WTC11 (cell line): ENCODE measurements around the gene PADI2. TPM values are rescaled to one million over a fixed set of nuclear protein-coding genes. Genes with fewer than 3 reads are reported as not detected.

Experiments used
- ATAC-seq: fragments of 200-7000 bp; cut with Tn5 transposase; 2 replicates; pipeline ENCODE4 v1.10.0; 2021; ENCODE audit warnings: mild to moderate bottlenecking, moderate library complexity
- CTCF ChIA-PET: fragments of 300-600 bp; sonication (Branson Sonifier 250); formaldehyde crosslinking; loops from one replicate; lab custom pipeline; 2021; ENCODE audit warnings: antibody characterized with exemption; lab: Charles Lee
- POLR2A ChIA-PET: fragments of 350-600 bp; sonication (Branson Sonifier 250); formaldehyde crosslinking; loops from one replicate; lab custom pipeline; 2021; ENCODE audit warnings: antibody characterized with exemption; lab: Charles Lee
- DNase-seq: peaks from one replicate; pipeline ENCODE4 v3.0.0; 2021; ENCODE audit warnings: low spot score
- H3K27ac Mint-ChIP-seq: 2 replicates; pipeline ENCODE4 v1.8.0; 2021; ENCODE audit warnings: mixed read lengths
- H3K27me3 Mint-ChIP-seq: 2 replicates; pipeline ENCODE4 v1.8.0; 2021; ENCODE audit warnings: low read depth, mild to moderate bottlenecking, moderate library complexity, mixed read lengths
- H3K36me3 Mint-ChIP-seq: 2 replicates; pipeline ENCODE4 v1.8.0; 2021; ENCODE audit warnings: mixed read lengths
- H3K4me1 Mint-ChIP-seq: 2 replicates; pipeline ENCODE4 v1.8.0; 2022; ENCODE audit warnings: mixed read lengths
- H3K4me3 Mint-ChIP-seq: 2 replicates; pipeline ENCODE4 v1.8.0; 2021; ENCODE audit warnings: mild to moderate bottlenecking, moderate library complexity, mixed read lengths
- H3K9me3 Mint-ChIP-seq: 2 replicates; pipeline ENCODE4 v1.8.0; 2021; ENCODE audit warnings: mixed read lengths
- ESRRA ChIP-seq: sonication (generic); formaldehyde crosslinking; IDR thresholded peaks from 2 replicates; pipeline ENCODE4 v1.8.1; 2022; ENCODE audit warnings: mild to moderate bottlenecking, missing genetic modification reagents, borderline replicate concordance
- ETV6 ChIP-seq: sonication (generic); formaldehyde crosslinking; IDR thresholded peaks from 2 replicates; pipeline ENCODE4 v1.8.1; 2022; ENCODE audit warnings: mild to moderate bottlenecking, missing genetic modification reagents
- FOXJ3 ChIP-seq: sonication (generic); formaldehyde crosslinking; IDR thresholded peaks from 2 replicates; pipeline ENCODE4 v1.9.0; 2021; ENCODE audit warnings: missing genetic modification reagents, mild to moderate bottlenecking, borderline replicate concordance
- JAZF1 ChIP-seq: fragments of 250-450 bp; sonication (Bioruptor Pico); IDR thresholded peaks from 2 replicates; pipeline ENCODE4 v1.9.0; 2021; ENCODE audit warnings: moderate library complexity, mild to moderate bottlenecking, inconsistent platforms
- MXD4 ChIP-seq: fragments of 250-450 bp; sonication (Bioruptor Pico); IDR thresholded peaks from 2 replicates; pipeline ENCODE4 v1.8.0; 2021; ENCODE audit warnings: mild to moderate bottlenecking, moderate library complexity, borderline replicate concordance
- NR2C2 ChIP-seq: sonication (generic); formaldehyde crosslinking; IDR thresholded peaks from 2 replicates; pipeline ENCODE4 v1.8.0; 2022; ENCODE audit warnings: mild to moderate bottlenecking, missing genetic modification reagents
- OVOL2 ChIP-seq: fragments of 250-450 bp; sonication (Bioruptor Pico); IDR thresholded peaks from 2 replicates; pipeline ENCODE4 v1.9.0; 2021; ENCODE audit warnings: mild to moderate bottlenecking, borderline replicate concordance
- TCF7 ChIP-seq: sonication (generic); formaldehyde crosslinking; IDR thresholded peaks from 2 replicates; pipeline ENCODE4 v1.8.0; 2022; ENCODE audit warnings: mild to moderate bottlenecking, low read depth, missing genetic modification reagents, moderate library complexity
- TEAD4 ChIP-seq: sonication (generic); formaldehyde crosslinking; IDR thresholded peaks from 2 replicates; pipeline ENCODE4 v1.8.0; 2022; ENCODE audit warnings: mild to moderate bottlenecking, missing genetic modification reagents
- ZNF138 ChIP-seq: sonication (generic); formaldehyde crosslinking; conservative IDR thresholded peaks from 2 replicates; pipeline ENCODE4 v1.8.1; 2022; ENCODE audit warnings: mild to moderate bottlenecking, moderate library complexity, missing genetic modification reagents
- total RNA-seq: library from RNA; stranded (reverse); gene quantifications from 3 replicates; pipeline ENCODE4 v1.2.3, GENCODE V29; 2021
- TF ChIP-seq, protein P1 (sequence below): sonication (generic); formaldehyde crosslinking; IDR thresholded peaks from 2 replicates; pipeline ENCODE4 v1.8.1; 2022; ENCODE audit warnings: low read depth, missing genetic modification reagents, borderline replicate concordance
- TF ChIP-seq, protein P2 (sequence below): fragments of 250-450 bp; sonication (Bioruptor Pico); IDR thresholded peaks from 2 replicates; pipeline ENCODE4 v1.8.0; 2021; ENCODE audit warnings: mild to moderate bottlenecking
- TF ChIP-seq, protein P3 (sequence below): sonication (generic); formaldehyde crosslinking; conservative IDR thresholded peaks from 2 replicates; pipeline ENCODE4 v1.8.1; 2023; ENCODE audit warnings: mild to moderate bottlenecking, low read depth, missing genetic modification reagents, moderate library complexity
- TF ChIP-seq, protein P4 (sequence below): sonication (generic); formaldehyde crosslinking; IDR thresholded peaks from 2 replicates; pipeline ENCODE4 v1.8.0; 2022; ENCODE audit warnings: mild to moderate bottlenecking, missing genetic modification reagents
- TF ChIP-seq, protein P5 (sequence below): fragments of 250-450 bp; sonication (Bioruptor Pico); IDR thresholded peaks from 2 replicates; pipeline ENCODE4 v1.9.0; 2021; ENCODE audit warnings: mild to moderate bottlenecking
- TF ChIP-seq, protein P6 (sequence below): sonication (generic); formaldehyde crosslinking; IDR thresholded peaks from 2 replicates; pipeline ENCODE4 v1.8.0; 2022; ENCODE audit warnings: missing genetic modification reagents
- TF ChIP-seq, protein P7 (sequence below): sonication (generic); formaldehyde crosslinking; IDR thresholded peaks from 2 replicates; pipeline ENCODE4 v1.8.1; 2023; ENCODE audit warnings: mild to moderate bottlenecking, missing genetic modification reagents

Gene PADI2
- total RNA-seq, 1 experiment from 2014 or later: 3.8 TPM

DNA sequence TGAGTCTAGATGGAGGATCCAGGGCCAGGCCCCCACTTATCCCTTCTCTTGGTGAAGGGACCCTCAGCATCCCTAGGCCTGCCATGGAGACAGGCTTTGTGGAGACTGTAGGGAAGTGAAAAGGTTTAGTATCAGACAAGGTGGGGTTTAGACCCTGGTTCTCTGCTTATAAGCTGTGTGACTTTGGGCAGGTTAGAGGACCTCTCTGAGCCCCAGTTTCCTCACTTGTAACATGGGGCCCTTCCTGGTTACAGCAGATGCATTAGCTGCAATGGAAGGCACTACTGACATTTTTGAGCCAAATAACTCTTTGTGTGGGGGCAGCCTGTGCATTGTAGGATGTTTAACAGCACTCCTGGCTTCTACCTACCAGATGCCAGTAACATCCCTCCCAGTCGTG, 22.7 kb downstream of the PADI2 start:
- no peak for ATAC-seq
- no peak for DNase-seq

More for the DNA sequence above, 22.7 kb downstream of the PADI2 start:
- no peaks in the 10 kb centered on the region for H3K36me3 Mint-ChIP-seq
- ChIA-PET CTCF (no interaction called here), POLR2A (no interaction called here)
- TF ChIP-seq, protein P1, sequence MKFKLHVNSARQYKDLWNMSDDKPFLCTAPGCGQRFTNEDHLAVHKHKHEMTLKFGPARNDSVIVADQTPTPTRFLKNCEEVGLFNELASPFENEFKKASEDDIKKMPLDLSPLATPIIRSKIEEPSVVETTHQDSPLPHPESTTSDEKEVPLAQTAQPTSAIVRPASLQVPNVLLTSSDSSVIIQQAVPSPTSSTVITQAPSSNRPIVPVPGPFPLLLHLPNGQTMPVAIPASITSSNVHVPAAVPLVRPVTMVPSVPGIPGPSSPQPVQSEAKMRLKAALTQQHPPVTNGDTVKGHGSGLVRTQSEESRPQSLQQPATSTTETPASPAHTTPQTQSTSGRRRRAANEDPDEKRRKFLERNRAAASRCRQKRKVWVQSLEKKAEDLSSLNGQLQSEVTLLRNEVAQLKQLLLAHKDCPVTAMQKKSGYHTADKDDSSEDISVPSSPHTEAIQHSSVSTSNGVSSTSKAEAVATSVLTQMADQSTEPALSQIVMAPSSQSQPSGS (CRISPR knock-in tag): no peak
- TF ChIP-seq MXD4 (CRISPR knock-in tag): no peak
- TF ChIP-seq, protein P2, sequence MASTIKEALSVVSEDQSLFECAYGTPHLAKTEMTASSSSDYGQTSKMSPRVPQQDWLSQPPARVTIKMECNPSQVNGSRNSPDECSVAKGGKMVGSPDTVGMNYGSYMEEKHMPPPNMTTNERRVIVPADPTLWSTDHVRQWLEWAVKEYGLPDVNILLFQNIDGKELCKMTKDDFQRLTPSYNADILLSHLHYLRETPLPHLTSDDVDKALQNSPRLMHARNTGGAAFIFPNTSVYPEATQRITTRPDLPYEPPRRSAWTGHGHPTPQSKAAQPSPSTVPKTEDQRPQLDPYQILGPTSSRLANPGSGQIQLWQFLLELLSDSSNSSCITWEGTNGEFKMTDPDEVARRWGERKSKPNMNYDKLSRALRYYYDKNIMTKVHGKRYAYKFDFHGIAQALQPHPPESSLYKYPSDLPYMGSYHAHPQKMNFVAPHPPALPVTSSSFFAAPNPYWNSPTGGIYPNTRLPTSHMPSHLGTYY: no peak
- no peak for TF ChIP-seq OVOL2 (CRISPR knock-in tag)
- no peak for TF ChIP-seq TCF7
- TF ChIP-seq, protein P3, sequence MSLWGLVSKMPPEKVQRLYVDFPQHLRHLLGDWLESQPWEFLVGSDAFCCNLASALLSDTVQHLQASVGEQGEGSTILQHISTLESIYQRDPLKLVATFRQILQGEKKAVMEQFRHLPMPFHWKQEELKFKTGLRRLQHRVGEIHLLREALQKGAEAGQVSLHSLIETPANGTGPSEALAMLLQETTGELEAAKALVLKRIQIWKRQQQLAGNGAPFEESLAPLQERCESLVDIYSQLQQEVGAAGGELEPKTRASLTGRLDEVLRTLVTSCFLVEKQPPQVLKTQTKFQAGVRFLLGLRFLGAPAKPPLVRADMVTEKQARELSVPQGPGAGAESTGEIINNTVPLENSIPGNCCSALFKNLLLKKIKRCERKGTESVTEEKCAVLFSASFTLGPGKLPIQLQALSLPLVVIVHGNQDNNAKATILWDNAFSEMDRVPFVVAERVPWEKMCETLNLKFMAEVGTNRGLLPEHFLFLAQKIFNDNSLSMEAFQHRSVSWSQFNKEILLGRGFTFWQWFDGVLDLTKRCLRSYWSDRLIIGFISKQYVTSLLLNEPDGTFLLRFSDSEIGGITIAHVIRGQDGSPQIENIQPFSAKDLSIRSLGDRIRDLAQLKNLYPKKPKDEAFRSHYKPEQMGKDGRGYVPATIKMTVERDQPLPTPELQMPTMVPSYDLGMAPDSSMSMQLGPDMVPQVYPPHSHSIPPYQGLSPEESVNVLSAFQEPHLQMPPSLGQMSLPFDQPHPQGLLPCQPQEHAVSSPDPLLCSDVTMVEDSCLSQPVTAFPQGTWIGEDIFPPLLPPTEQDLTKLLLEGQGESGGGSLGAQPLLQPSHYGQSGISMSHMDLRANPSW: no peak
- TF ChIP-seq FOXJ3: no peak
- TF ChIP-seq, protein P4, sequence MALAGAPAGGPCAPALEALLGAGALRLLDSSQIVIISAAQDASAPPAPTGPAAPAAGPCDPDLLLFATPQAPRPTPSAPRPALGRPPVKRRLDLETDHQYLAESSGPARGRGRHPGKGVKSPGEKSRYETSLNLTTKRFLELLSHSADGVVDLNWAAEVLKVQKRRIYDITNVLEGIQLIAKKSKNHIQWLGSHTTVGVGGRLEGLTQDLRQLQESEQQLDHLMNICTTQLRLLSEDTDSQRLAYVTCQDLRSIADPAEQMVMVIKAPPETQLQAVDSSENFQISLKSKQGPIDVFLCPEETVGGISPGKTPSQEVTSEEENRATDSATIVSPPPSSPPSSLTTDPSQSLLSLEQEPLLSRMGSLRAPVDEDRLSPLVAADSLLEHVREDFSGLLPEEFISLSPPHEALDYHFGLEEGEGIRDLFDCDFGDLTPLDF: no peak
- TF ChIP-seq, protein P5, sequence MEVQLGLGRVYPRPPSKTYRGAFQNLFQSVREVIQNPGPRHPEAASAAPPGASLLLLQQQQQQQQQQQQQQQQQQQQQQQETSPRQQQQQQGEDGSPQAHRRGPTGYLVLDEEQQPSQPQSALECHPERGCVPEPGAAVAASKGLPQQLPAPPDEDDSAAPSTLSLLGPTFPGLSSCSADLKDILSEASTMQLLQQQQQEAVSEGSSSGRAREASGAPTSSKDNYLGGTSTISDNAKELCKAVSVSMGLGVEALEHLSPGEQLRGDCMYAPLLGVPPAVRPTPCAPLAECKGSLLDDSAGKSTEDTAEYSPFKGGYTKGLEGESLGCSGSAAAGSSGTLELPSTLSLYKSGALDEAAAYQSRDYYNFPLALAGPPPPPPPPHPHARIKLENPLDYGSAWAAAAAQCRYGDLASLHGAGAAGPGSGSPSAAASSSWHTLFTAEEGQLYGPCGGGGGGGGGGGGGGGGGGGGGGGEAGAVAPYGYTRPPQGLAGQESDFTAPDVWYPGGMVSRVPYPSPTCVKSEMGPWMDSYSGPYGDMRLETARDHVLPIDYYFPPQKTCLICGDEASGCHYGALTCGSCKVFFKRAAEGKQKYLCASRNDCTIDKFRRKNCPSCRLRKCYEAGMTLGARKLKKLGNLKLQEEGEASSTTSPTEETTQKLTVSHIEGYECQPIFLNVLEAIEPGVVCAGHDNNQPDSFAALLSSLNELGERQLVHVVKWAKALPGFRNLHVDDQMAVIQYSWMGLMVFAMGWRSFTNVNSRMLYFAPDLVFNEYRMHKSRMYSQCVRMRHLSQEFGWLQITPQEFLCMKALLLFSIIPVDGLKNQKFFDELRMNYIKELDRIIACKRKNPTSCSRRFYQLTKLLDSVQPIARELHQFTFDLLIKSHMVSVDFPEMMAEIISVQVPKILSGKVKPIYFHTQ (CRISPR knock-in tag): no peak
- TF ChIP-seq NR2C2 (CRISPR knock-in tag): no peak
- TF ChIP-seq, protein P6, sequence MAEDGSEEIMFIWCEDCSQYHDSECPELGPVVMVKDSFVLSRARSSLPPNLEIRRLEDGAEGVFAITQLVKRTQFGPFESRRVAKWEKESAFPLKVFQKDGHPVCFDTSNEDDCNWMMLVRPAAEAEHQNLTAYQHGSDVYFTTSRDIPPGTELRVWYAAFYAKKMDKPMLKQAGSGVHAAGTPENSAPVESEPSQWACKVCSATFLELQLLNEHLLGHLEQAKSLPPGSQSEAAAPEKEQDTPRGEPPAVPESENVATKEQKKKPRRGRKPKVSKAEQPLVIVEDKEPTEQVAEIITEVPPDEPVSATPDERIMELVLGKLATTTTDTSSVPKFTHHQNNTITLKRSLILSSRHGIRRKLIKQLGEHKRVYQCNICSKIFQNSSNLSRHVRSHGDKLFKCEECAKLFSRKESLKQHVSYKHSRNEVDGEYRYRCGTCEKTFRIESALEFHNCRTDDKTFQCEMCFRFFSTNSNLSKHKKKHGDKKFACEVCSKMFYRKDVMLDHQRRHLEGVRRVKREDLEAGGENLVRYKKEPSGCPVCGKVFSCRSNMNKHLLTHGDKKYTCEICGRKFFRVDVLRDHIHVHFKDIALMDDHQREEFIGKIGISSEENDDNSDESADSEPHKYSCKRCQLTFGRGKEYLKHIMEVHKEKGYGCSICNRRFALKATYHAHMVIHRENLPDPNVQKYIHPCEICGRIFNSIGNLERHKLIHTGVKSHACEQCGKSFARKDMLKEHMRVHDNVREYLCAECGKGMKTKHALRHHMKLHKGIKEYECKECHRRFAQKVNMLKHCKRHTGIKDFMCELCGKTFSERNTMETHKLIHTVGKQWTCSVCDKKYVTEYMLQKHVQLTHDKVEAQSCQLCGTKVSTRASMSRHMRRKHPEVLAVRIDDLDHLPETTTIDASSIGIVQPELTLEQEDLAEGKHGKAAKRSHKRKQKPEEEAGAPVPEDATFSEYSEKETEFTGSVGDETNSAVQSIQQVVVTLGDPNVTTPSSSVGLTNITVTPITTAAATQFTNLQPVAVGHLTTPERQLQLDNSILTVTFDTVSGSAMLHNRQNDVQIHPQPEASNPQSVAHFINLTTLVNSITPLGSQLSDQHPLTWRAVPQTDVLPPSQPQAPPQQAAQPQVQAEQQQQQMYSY (CRISPR knock-in tag): no peak
- TF ChIP-seq ESRRA (CRISPR knock-in tag): no peak
- TF ChIP-seq ETV6 (CRISPR knock-in tag): no peak
- TF ChIP-seq, protein P7, sequence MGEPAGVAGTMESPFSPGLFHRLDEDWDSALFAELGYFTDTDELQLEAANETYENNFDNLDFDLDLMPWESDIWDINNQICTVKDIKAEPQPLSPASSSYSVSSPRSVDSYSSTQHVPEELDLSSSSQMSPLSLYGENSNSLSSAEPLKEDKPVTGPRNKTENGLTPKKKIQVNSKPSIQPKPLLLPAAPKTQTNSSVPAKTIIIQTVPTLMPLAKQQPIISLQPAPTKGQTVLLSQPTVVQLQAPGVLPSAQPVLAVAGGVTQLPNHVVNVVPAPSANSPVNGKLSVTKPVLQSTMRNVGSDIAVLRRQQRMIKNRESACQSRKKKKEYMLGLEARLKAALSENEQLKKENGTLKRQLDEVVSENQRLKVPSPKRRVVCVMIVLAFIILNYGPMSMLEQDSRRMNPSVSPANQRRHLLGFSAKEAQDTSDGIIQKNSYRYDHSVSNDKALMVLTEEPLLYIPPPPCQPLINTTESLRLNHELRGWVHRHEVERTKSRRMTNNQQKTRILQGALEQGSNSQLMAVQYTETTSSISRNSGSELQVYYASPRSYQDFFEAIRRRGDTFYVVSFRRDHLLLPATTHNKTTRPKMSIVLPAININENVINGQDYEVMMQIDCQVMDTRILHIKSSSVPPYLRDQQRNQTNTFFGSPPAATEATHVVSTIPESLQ: no peak
- TF ChIP-seq TEAD4: no peak
- no peak for TF ChIP-seq ZNF138
- no peak for TF ChIP-seq JAZF1 (CRISPR knock-in tag)
- no peak overlapping the region for H3K4me3 Mint-ChIP-seq
- no peak overlapping the region for H3K27ac Mint-ChIP-seq
- no peaks in the 10 kb centered on the region for H3K9me3 Mint-ChIP-seq
- H3K27me3 Mint-ChIP-seq: no peaks in the 10 kb centered on the region; the same call in 1 of the 2 replicates
- peaks cover 22% of the 10 kb centered on the region for H3K4me1 Mint-ChIP-seq
